Stimulated activated CD8-positive, alpha-beta memory T cell treated with anti-CD3 and anti-CD28 coated beads, Interleukin-12 subunit alpha, Interleukin-12 subunit beta, amount 100 ng/mL, for 1 hour (primary cell): ENCODE results near the gene CPSF4.
"Not testable (repeated sequence)": the region's sequence is repeated elsewhere in the genome, so short reads cannot be mapped to it uniquely, and the experiment has no call there.

Experiments
- DNase-seq: peaks from one replicate; pipeline ENCODE4 v3.0.0-alpha.2; 2020; ENCODE audit warnings: low read depth

Gene CPSF4

GRCh38 chr7:99408379-99409191 lies 30.2 kb upstream of the CPSF4 start, which contains the start of the genes BUD31 and PDAP1:
Gene BUD31 (plus strand): TSS chr7:99408969. CDS start chr7:99411093, 2,124 bp downstream.
Gene PDAP1 (minus strand): TSS chr7:99408597. CDS start chr7:99408548, 49 bp downstream.
- peak; percentile 89 for DNase-seq

- DNase-seq: no peak
These were observed 29.6 kb upstream of the CPSF4 start for GRCh38 chr7:99409192-99409572.

- no peak for DNase-seq
These were observed 28.9 kb upstream of the CPSF4 start for GRCh38 chr7:99409806-99410205.

GRCh38 chr7:99410635-99411034 lies 28.1 kb upstream of the CPSF4 start:
- no peak for DNase-seq

GRCh38 chr7:99415513-99416127 lies 23.1 kb upstream of the CPSF4 start:
- not testable (repeated sequence) for DNase-seq

- no peak for DNase-seq
These were observed 20.5 kb upstream of the CPSF4 start for GRCh38 chr7:99418260-99418659.

- no peak for DNase-seq
These were observed 19.3 kb upstream of the CPSF4 start for GRCh38 chr7:99419323-99420021.

- DNase-seq: no peak
These were observed 18.5 kb upstream of the CPSF4 start for GRCh38 chr7:99420213-99420612.

GRCh38 chr7:99420986-99421385 lies 17.8 kb upstream of the CPSF4 start:
- no peak for DNase-seq

- no peak for DNase-seq
These were observed 16.6 kb upstream of the CPSF4 start for GRCh38 chr7:99422186-99422585.

- DNase-seq: no peak
These were observed 16.1 kb upstream of the CPSF4 start for GRCh38 chr7:99422625-99423024.

- no peak for DNase-seq
These were observed 13.6 kb upstream of the CPSF4 start for GRCh38 chr7:99424932-99425730.

GRCh38 chr7:99428972-99429566 lies 9.7 kb upstream of the CPSF4 start:
- no peak for DNase-seq

GRCh38 chr7:99429756-99430155 lies 9.0 kb upstream of the CPSF4 start:
- DNase-seq: no peak

- DNase-seq: not testable (repeated sequence)
These were observed 6.8 kb upstream of the CPSF4 start for GRCh38 chr7:99431756-99432540.

GRCh38 chr7:99433158-99433557 lies 5.6 kb upstream of the CPSF4 start:
- no peak for DNase-seq

GRCh38 chr7:99437946-99438572 lies 684 bp upstream of the CPSF4 start:
- no peak for DNase-seq

GRCh38 chr7:99440195-99440594 lies 1.5 kb downstream of the CPSF4 start:
- DNase-seq: no peak

- DNase-seq: no peak
These were observed 7.4 kb downstream of the CPSF4 start for GRCh38 chr7:99446096-99446495.

GRCh38 chr7:99447943-99448342 lies 9.2 kb downstream of the CPSF4 start:
- DNase-seq: no peak
